CD4-positive, CD25-positive, alpha-beta regulatory T cell (primary cell): ENCODE data around the gene CBFA2T3. TPM values are rescaled to one million over a fixed set of nuclear protein-coding genes. Genes with fewer than 3 reads are reported as not detected.
A peak's percentile ranks its signal among the peaks of the same experiment; 100 is the strongest.

ENCODE experiments used
- ATAC-seq, 2 donors: fragments of 150-1000 bp; cut with Tn5 transposase; one replicate each; pipeline ENCODE4 v1.10.0; 2021; ENCODE audit warnings: low read depth in 2 of 2, moderate number of reproducible peaks in 2 of 2, moderate library complexity in 1 of 2
- DNase-seq, 3 donors: peaks; one replicate each; pipeline versions ENCODE4 v3.0.0 to v3.0.0-alpha.2; 2012 to 2022; ENCODE audit warnings: mixed read lengths in 1 of 3
- H3K27ac ChIP-seq: one replicate; pipeline ENCODE4 v1.7.0; 2013; ENCODE audit warnings: mild to moderate bottlenecking, low read length; ENCODE audit not compliant: insufficient read depth, poor library complexity, severe bottlenecking
- H3K27me3 ChIP-seq: one replicate; pipeline ENCODE4 v1.7.0; 2013; ENCODE audit warnings: low read length; ENCODE audit not compliant: control insufficient read depth, insufficient read depth
- H3K36me3 ChIP-seq: one replicate; pipeline ENCODE4 v1.7.0; 2013; ENCODE audit warnings: mild to moderate bottlenecking, low read length, moderate library complexity; ENCODE audit not compliant: control insufficient read depth, insufficient read depth
- H3K4me1 ChIP-seq: 2 replicates; pipeline ENCODE4 v1.7.0; 2013; ENCODE audit warnings: mild to moderate bottlenecking, low read length; ENCODE audit not compliant: insufficient read depth, control insufficient read depth, poor library complexity, severe bottlenecking
- H3K4me3 ChIP-seq: one replicate; pipeline ENCODE4 v1.7.0; 2013; ENCODE audit warnings: low read depth, mild to moderate bottlenecking, low read length, moderate library complexity
- H3K9me3 ChIP-seq, 2 experiments: 1 replicate in 1 of 2; 2 replicates in 1 of 2; pipeline ENCODE4 v1.7.0; 2013; ENCODE audit warnings: low read length in 2 of 2, mild to moderate bottlenecking in 1 of 2, moderate library complexity in 1 of 2; ENCODE audit not compliant: control insufficient read depth in 2 of 2
- H3K27ac Mint-ChIP-seq, 3 donors: one replicate each; pipeline ENCODE4 v1.8.0; 2020 to 2022; ENCODE audit warnings: mild to moderate bottlenecking in 3 of 3, mixed read lengths in 3 of 3, moderate library complexity in 2 of 3
- H3K27me3 Mint-ChIP-seq: one replicate; pipeline ENCODE4 v1.8.0; 2022; ENCODE audit warnings: mild to moderate bottlenecking, mixed read lengths
- H3K36me3 Mint-ChIP-seq: one replicate; pipeline ENCODE4 v1.8.0; 2020; ENCODE audit warnings: mixed read lengths
- H3K4me1 Mint-ChIP-seq, 4 donors: one replicate each; pipeline ENCODE4 v1.8.0; 2020 to 2022; ENCODE audit warnings: mixed read lengths in 4 of 4, mild to moderate bottlenecking in 1 of 4
- H3K4me3 Mint-ChIP-seq, 4 donors: one replicate each; pipeline ENCODE4 v1.8.0; 2020 to 2022; ENCODE audit warnings: mild to moderate bottlenecking in 4 of 4, mixed read lengths in 4 of 4, moderate library complexity in 3 of 4
- H3K9me3 Mint-ChIP-seq, 7 donors: one replicate each; pipeline ENCODE4 v1.8.0; 2020 to 2022; ENCODE audit warnings: mixed read lengths in 7 of 7, mild to moderate bottlenecking in 3 of 7, moderate library complexity in 2 of 7
- polyA plus RNA-seq, 4 donors: library from polyadenylated mRNA; unstranded; fragments of 300-500 nt; fragmentation: Illumina TruSeq; gene quantifications; one replicate each; pipeline ENCODE4 v1.2.3, GENCODE V29; 2021
- total RNA-seq: library from RNA; stranded (reverse); gene quantifications from one replicate; pipeline ENCODE4 v1.2.3, GENCODE V29; 2022

Gene CBFA2T3
- total and polyA plus RNA-seq, 5 donors from 2014 or later: 0.25 to 1.3 TPM; not detected in 3

DNA sequence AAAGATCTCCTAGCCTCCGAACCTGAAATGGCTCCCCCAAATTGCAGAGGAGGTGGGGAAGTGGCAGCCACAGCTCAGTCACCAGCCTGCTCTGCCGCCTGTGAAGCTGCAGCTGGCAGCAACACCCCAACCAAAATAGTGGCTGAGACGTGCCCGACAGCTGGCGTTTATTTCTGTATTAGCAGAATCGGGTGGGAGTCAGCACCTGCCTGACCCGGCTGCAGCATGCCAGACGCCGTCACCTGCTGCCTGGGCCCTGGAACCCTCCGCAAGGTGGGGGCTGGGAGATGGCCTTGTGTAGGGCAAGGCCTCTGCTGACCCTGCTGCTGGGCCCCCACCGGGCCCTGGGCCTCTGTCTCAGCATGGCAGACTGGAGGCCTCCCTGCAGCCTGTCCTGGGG is 93.1 kb downstream of the CBFA2T3 start:
- Histone ChIP-seq H3K4me3 (no peak overlapping the region), H3K9me3 (no peaks in the 10 kb centered on the region), H3K4me1 (no peaks in the 10 kb centered on the region), H3K36me3 (no peaks in the 10 kb centered on the region), H3K27me3 (no peaks in the 10 kb centered on the region), H3K27ac (no peak overlapping the region)
- Mint-ChIP-seq H3K36me3 (no peaks in the 10 kb centered on the region), H3K4me3 (no peak overlapping the region), H3K4me1 (peaks cover 0 to 3% (median under 1%) of the 10 kb centered on the region in 4 donors), H3K27me3 (no peaks in the 10 kb centered on the region), H3K9me3 (no peaks in the 10 kb centered on the region), H3K27ac (no peak overlapping the region)
- ATAC-seq (no peak), DNase-seq (no peak)

GRCh38 chr16:88883117-88883895 is 93.7 kb downstream of the CBFA2T3 start:
- ATAC-seq (no peak), DNase-seq (no peak)
- no peaks in the 10 kb centered on the region for H3K27me3 Mint-ChIP-seq
- H3K9me3 ChIP-seq: no peaks in the 10 kb centered on the region
- H3K4me3 ChIP-seq: no peak overlapping the region
- no peak overlapping the region for H3K27ac ChIP-seq
- H3K36me3 Mint-ChIP-seq: no peaks in the 10 kb centered on the region
- H3K4me3 Mint-ChIP-seq: no peak overlapping the region
- H3K9me3 Mint-ChIP-seq: no peaks in the 10 kb centered on the region
- no peak overlapping the region for H3K27ac Mint-ChIP-seq
- H3K36me3 ChIP-seq: no peaks in the 10 kb centered on the region
- no peaks in the 10 kb centered on the region for H3K4me1 ChIP-seq
- peaks cover 0 to 3% (median under 1%) of the 10 kb centered on the region in 4 donors for H3K4me1 Mint-ChIP-seq
- no peaks in the 10 kb centered on the region for H3K27me3 ChIP-seq

DNA sequence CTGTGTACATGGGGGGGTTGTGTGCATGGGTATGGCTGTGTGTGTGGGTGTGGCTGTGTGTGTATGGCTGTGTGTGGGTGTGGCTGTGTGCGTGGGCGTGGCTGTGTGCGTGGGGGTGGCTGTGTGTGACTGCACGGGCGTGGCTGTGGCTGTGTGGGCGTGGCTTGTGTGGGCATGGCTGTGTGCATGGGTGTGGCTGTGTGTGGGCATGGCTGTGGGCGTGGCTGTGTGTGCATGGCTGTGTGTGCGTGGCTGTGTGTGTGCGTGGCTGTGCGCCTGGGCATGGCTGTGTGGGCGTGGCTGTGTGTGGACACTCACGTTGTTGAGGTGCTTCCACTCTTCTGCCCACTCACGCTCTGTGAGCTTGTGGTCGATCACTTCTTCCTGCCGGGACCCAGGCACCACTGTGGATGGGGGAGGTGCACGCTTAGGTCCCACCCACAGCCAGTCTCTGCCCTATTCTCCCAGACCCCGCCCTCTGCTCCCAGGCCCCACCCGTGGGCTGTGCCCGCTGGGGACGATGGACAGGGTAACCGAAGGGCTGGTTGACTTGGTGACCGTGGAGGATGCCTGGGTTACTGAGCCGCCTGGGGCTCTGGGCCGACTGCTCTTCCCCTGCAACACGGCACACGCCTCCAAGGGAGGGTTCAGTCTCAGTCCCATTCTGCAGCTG is 94.5 kb downstream of the CBFA2T3 start:
- DNase-seq (peak in 1 of 3 donors; percentile 4), ATAC-seq (peak in 1 of 2 donors; percentile 26)
- Histone ChIP-seq H3K4me3 (no peak overlapping the region), H3K9me3 (no peaks in the 10 kb centered on the region), H3K27me3 (no peaks in the 10 kb centered on the region), H3K4me1 (no peaks in the 10 kb centered on the region), H3K36me3 (no peaks in the 10 kb centered on the region), H3K27ac (no peak overlapping the region)
- no peak overlapping the region for H3K4me3 Mint-ChIP-seq
- H3K9me3 Mint-ChIP-seq: no peaks in the 10 kb centered on the region
- no peaks in the 10 kb centered on the region for H3K36me3 Mint-ChIP-seq
- no peaks in the 10 kb centered on the region for H3K27me3 Mint-ChIP-seq
- peaks cover 0 to 3% (median under 1%) of the 10 kb centered on the region in 4 donors for H3K4me1 Mint-ChIP-seq
- no peak overlapping the region for H3K27ac Mint-ChIP-seq

- H3K4me1 Mint-ChIP-seq: peaks cover 0 to 3% (median under 1%) of the 10 kb centered on the region in 4 donors
These were observed 95.2 kb downstream of the CBFA2T3 start for GRCh38 chr16:88881675-88882357.

DNA sequence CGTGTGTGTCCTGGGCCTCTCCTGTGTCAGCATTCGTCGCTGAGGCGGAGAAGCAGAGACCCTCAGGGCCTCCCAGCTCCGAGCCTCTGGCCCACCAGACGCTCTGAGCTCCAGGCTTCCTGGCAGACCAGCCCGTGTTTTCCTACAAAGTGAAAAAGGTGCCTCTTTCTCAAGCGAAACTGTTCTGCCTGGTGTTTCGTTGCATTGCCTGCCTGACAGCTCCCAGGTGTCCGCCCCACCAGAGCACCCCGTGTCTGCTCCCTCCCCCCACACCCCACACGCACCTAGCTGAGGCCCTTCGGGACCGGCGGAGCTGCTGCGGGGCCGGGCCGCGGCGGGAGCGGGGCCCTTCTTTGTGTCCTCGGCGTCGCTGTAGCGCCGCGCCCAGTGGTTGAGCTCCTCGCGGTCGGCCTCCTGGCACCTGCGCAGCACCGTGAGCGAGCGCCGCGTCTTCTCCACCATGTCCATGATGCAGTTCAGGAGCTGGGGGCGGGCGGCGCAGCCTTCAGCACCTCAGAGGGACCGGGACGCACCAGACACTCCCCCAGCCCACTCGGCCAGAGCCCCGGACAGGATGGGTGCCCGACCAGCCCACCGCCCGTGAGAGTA is 95.9 kb downstream of the CBFA2T3 start:
- H3K27me3 ChIP-seq: no peaks in the 10 kb centered on the region
- peaks cover 0 to 2% (median 0%) of the 10 kb centered on the region in 7 donors for H3K9me3 Mint-ChIP-seq
- DNase-seq: no peak
- H3K4me1 ChIP-seq: no peaks in the 10 kb centered on the region
- H3K36me3 Mint-ChIP-seq: no peaks in the 10 kb centered on the region
- ATAC-seq: no peak
- H3K4me1 Mint-ChIP-seq: peaks cover 0 to 3% (median under 1%) of the 10 kb centered on the region in 4 donors
- no peak overlapping the region for H3K27ac Mint-ChIP-seq
- H3K27me3 Mint-ChIP-seq: no peaks in the 10 kb centered on the region
- H3K4me3 Mint-ChIP-seq: no peak overlapping the region
- no peaks in the 10 kb centered on the region for H3K9me3 ChIP-seq
- no peak overlapping the region for H3K4me3 ChIP-seq
- H3K27ac ChIP-seq: no peak overlapping the region
- H3K36me3 ChIP-seq: no peaks in the 10 kb centered on the region

More at GRCh38 chr16:88881675-88882357, 95.2 kb downstream of the CBFA2T3 start:
- Mint-ChIP-seq H3K4me3 (no peak overlapping the region), H3K27me3 (no peaks in the 10 kb centered on the region), H3K9me3 (no peaks in the 10 kb centered on the region), H3K36me3 (no peaks in the 10 kb centered on the region), H3K27ac (no peak overlapping the region)
- H3K27ac ChIP-seq: no peak overlapping the region
- ATAC-seq (no peak), DNase-seq (no peak)
- no peaks in the 10 kb centered on the region for H3K36me3 ChIP-seq
- H3K4me3 ChIP-seq: no peak overlapping the region
- no peaks in the 10 kb centered on the region for H3K9me3 ChIP-seq
- no peaks in the 10 kb centered on the region for H3K4me1 ChIP-seq
- H3K27me3 ChIP-seq: no peaks in the 10 kb centered on the region

DNA sequence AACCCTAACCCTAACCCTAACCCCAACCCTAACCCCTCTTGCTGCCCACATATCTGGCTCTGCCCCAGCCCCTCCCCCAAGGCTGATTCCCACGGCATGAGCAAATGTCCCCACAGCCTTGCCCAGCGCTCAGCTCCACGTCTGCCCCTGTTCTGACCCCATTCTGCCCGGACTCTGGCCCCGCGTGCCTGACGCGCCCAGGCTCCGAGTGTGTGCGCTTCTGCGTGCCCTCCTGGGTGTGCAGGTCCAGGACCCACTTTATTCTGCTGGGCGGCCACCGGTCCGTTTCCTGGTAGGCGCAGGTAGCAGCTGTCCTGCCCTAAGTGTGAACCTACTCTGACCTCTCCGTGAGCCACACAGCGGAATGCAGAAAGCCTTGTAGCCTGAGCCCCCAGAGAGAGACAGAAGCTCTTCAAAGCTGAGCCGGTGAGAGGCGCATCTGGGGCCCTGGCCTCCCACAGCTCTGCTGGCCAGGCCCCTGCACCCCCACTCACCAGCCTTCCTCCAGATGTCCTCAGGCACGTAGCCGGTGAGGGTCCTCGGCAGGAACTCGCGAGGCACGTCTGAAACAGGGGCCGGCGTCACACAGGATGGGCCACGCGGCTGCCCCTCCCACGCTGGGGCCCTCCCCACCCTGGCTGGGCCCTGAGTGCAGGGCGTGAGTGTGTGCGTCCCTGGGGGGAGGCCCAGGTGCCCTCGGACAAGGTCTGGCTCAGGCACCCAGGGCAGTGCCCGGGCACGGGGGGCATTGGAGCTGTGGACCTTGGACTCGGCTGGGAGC is 96.6 kb downstream of the CBFA2T3 start:
- H3K4me1 Mint-ChIP-seq: peaks cover 0 to 3% (median 1%) of the 10 kb centered on the region in 4 donors
- H3K9me3 Mint-ChIP-seq: peaks cover 0 to 2% (median 0%) of the 10 kb centered on the region in 7 donors
- H3K4me1 ChIP-seq: no peaks in the 10 kb centered on the region
- no peaks in the 10 kb centered on the region for H3K36me3 ChIP-seq
- H3K36me3 Mint-ChIP-seq: no peaks in the 10 kb centered on the region
- H3K27me3 Mint-ChIP-seq: no peaks in the 10 kb centered on the region
- H3K27ac Mint-ChIP-seq: peak overlapping the region in 1 of 3 donors; percentile 76
- no peaks in the 10 kb centered on the region for H3K9me3 ChIP-seq
- no peak for ATAC-seq
- no peak overlapping the region for H3K27ac ChIP-seq
- no peak overlapping the region for H3K4me3 ChIP-seq
- H3K27me3 ChIP-seq: no peaks in the 10 kb centered on the region
- no peak for DNase-seq
- no peak overlapping the region for H3K4me3 Mint-ChIP-seq

DNA sequence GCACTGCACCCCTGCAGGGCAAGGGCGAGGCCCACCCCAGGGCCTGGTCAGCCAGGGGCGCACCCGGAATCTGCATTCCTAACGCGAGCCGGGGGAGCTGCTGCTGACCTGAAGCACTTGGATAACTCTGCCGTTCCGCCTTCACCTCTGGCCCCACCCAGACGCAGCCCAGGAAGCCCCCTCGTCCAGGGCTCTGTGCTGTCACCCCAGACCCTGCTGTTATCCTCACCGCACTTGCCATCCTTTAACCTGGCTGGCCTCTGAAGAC is 97.3 kb downstream of the CBFA2T3 start:
- Histone ChIP-seq H3K27ac (no peak overlapping the region), H3K4me3 (no peak overlapping the region), H3K4me1 (no peaks in the 10 kb centered on the region), H3K9me3 (no peaks in the 10 kb centered on the region), H3K27me3 (no peaks in the 10 kb centered on the region), H3K36me3 (no peaks in the 10 kb centered on the region)
- no peak overlapping the region for H3K4me3 Mint-ChIP-seq
- H3K36me3 Mint-ChIP-seq: no peaks in the 10 kb centered on the region
- H3K27me3 Mint-ChIP-seq: no peaks in the 10 kb centered on the region
- H3K4me1 Mint-ChIP-seq: peaks cover 0 to 3% (median 1%) of the 10 kb centered on the region in 4 donors
- ATAC-seq (no peak), DNase-seq (no peak)
- H3K27ac Mint-ChIP-seq: no peak overlapping the region
- H3K9me3 Mint-ChIP-seq: peaks cover 0 to 2% (median 0%) of the 10 kb centered on the region in 7 donors
